ENCODE data around the gene DNM3.

- no peak for TF ChIP-seq EZH2phosphoT487 (conservative IDR thresholded peaks at IDR 0.05; ENCODE audit: low read length)
- TF ChIP-seq CTCF (IDR thresholded peaks at IDR 0.05; ENCODE audit: insufficient read depth, low read length, poor library complexity, severe bottlenecking), result no peak
Measured at GRCh38 chr1:172177849-172178248, 336.6 kb downstream of the DNM3 start.
